HT-29 (cell line): ENCODE results near the gene DNAJC16. TPM values are rescaled to one million over a fixed set of nuclear protein-coding genes. Genes with fewer than 3 reads are reported as not detected.
"Not testable (repeated sequence)": the region's sequence is repeated elsewhere in the genome, so short reads cannot be mapped to it uniquely, and the experiment has no call there.

ENCODE experiments used
- DNase-seq: peaks from one replicate; pipeline ENCODE4 v3.0.0-alpha.2; 2015; ENCODE audit warnings: low spot score
- total RNA-seq: library from RNA; depleted of rRNA; stranded (reverse); fragments of >200 nt; shearing (Covaris generic); gene quantifications from 2 replicates; pipeline ENCODE4 v1.2.3, GENCODE V29; 2014; rRNA removed

DNAJC16 gene
- total RNA-seq: 4.8 and 9.3 TPM in 2 replicates

DNA sequence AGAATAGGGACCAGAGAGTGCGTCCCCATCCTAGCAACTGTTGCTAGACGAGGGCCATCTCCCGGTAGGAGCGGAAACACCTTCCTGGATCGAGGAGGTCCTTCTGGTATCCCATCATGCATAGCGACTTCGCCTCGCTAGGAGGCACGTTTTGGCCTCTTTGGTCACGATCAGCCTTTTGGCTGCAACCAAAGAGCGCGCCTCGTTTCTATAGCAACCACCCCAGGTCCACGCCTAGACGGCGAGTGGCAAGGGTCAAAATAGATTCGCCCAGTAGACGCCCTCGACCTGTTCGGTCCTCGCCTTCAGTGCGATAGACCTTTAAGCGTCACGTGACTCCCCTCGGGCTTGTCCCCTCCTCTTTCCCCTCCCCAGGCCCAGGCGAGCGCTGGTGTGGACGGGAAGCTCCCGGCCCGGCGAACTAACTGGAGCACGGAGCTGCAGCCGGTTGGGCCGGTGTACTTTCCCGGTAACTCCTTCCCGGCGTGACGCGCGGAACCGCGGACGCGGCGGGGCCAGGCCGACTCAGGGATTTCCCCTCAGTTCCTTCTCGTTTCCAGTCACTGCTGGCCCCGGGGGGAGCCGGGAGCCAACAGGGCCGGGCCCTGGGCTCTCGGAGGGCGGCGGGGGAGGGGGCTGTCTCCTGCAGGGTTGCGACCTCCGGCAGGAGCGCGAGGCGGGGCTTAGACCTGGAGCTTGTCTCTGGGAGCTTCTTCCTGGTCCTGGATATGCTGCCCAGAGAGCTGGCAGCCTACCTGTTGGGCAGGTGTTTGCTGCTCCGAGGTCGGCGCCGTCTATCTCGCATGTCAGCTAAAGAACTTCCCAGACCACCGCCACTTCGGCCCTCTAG is at the start of gene DNAJC16:
DNAJC16 (plus strand) TSS at position 359 of the 850 bp plus-strand sequence. CDS start 2,258 bp downstream, outside the sequence.
- DNase-seq: peak; percentile 99

- DNase-seq: no peak
Measured at GRCh38 chr1:15476927-15477326, 49.7 kb upstream of the DNAJC16 start.

- DNase-seq: no peak
Measured at GRCh38 chr1:15477646-15478212, 48.9 kb upstream of the DNAJC16 start.

DNA sequence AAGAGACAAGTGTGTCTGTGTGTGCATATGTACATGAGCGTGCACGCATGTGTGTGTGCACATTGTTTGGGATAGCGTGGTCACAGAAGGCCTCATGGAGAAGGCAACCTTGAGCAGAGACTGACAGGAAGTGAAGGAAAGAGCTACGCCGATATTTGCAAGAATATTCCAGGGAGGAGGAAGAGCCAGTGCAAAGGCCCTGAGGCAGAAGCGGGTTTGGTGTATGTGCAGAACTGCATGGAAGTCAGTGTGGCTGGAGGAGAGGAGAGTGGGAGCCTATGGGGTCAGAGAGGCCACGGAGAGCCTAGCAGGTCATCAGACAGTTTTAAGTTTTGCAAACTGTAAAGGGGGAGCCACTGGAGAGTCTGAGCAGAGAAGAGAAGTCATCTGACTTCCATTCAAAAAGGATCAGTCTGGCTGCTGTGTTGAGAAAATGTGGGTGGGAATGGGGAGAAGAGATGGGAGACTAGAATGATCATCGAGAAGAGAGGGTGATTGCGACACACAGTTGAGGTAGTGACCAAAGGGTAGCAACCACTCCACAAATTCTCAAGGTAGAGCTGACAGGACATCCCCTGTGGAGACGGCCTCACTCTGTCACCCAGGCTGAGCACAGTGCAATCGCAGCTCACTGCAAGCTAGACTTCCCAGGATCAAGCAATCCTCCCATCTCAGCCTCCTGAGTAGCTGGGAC is 46.8 kb upstream of the DNAJC16 start:
- DNase-seq: no peak

- DNase-seq: not testable (repeated sequence)
Measured at GRCh38 chr1:15482455-15482854, 44.2 kb upstream of the DNAJC16 start.

DNA sequence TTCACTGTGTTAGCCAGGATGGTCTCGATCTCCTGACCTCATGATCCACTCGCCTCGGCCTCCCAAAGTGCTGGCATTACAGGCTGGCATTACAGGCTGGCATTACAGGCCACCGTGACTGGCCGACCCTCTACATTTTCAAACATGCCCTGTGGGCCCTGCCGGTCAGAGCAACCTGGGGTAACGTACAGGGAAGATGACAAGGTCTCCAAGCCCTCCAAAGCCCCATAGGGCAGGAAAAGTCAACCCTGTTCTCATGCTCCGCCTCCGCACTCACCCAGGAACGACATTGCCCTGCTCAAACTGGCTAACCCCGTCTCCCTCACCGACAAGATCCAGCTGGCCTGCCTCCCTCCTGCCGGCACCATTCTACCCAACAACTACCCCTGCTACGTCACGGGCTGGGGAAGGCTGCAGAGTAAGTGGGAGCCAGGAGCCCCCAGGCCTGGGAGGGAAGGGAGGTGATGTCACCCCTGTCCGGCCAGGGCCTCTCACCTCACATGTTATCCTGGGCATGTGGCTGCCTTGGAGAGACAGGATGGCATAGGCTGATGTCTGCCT is 43.6 kb upstream of the DNAJC16 start:
- DNase-seq: not testable (repeated sequence)

GRCh38 chr1:15483971-15484370 is 42.7 kb upstream of the DNAJC16 start:
- no peak for DNase-seq

- not testable (repeated sequence) for DNase-seq
Measured at GRCh38 chr1:15484443-15484842, 42.2 kb upstream of the DNAJC16 start.

GRCh38 chr1:15485636-15486035 is 41.0 kb upstream of the DNAJC16 start:
- no peak for DNase-seq

- DNase-seq: not testable (repeated sequence)
Measured at GRCh38 chr1:15486844-15487610, 39.6 kb upstream of the DNAJC16 start.

- no peak for DNase-seq
Measured at GRCh38 chr1:15488371-15488770, 38.3 kb upstream of the DNAJC16 start.

- no peak for DNase-seq
Measured at GRCh38 chr1:15489052-15489736, 37.5 kb upstream of the DNAJC16 start.

- DNase-seq: not testable (repeated sequence)
Measured at GRCh38 chr1:15491010-15491409, 35.6 kb upstream of the DNAJC16 start.

DNA sequence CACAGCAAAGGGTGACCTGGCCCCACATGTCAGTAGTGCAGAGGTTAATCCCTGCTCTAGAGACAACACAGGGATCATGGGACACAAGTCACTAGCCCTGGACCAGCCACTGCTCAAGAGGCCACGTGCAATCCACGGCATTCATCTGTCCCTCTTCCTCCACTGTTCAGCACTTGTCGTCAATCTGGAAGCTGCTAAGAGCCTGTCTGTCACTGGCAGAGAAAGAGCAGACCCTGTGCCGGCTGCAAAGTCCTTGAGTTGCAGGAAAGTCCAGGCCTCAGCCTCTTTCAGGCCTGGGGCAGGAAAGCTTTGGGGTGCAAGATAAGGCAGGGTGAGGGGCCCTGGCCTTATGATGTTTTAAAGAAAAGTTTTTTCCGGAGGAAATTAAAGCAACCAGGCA is 34.1 kb upstream of the DNAJC16 start:
- no peak for DNase-seq

DNA sequence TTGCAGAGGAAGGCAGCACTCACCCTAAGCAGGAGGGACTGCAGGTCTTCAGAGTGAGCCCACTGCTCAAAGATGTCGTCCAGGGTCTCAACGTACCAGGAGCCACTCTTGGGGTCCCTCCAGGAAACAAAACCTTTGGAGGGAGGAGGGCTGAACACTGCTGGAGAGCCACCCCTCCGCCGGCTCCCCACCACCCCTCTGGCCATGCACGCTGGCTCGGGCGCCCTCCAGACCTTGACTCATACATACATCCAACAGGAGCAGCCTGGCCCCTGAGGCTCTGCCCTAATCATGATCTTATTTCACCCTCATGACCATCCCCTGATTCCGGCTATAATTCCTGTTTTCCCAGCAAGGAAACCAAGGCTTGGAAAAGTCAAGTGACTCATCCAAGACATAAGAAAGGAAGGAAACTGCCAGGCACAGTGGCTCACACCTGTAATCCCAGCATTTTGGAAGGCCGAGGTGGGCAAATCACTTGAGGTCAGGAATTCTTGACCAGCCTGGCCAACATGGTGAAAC is 32.7 kb upstream of the DNAJC16 start:
- no peak for DNase-seq

DNA sequence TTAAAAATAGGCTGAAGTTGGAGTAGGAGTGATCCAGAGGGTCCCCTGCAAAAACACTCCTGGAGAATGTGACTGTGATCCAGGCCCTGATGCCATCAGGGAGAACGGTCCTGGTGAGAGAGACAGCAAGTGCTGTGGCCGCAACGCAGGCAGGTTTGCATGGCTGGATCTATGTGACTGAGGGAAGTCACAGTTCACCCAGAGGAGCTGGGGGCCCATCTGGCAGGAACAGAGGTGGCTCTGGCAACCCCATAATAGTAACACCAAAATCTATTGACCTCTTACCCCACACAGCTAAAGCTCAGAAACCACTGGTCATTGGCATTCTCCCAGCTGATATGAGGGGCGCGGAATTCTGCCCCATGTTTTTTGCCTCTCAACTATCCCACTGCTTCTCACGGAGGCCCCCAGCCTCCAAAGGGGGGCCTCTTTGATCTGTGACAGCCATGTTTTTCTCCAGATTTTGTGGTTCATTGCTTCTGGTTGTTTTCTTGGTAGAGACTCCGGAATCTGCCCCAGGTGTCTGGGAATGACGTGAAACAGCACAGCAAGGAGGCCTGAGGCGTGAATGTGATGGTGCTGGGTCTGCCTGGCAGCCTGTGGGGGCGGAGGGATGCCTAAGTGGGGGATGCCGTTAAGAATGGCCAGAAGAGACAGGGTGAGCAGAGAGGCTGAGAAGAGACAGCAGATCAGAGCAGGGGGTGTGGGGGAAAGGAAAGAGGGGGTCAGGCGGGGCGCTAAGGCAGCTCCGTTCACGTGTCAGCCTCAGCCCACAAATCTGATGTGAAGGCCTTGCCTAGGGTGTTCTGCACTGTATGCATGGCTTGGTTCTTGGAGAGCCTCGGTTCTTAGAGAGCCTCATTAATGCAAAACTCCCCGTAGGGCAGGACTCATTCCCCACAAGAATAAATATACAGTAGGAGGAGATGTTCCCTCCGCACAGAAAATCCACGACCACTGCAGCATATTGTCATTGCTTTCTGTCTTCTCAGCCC is 26.2 kb upstream of the DNAJC16 start:
- DNase-seq: no peak

- peak; percentile 68 for DNase-seq
Measured at GRCh38 chr1:15501208-15502032, 25.2 kb upstream of the DNAJC16 start.

- DNase-seq: no peak
Measured at GRCh38 chr1:15504436-15504835, 22.2 kb upstream of the DNAJC16 start.
